Colonic mucosa (tissue), 4 donors: ENCODE results near the gene COPS3. TPM values are rescaled to one million over a fixed set of nuclear protein-coding genes. Genes with fewer than 3 reads are reported as not detected.
"Not testable (repeated sequence)": the region's sequence is repeated elsewhere in the genome, so short reads cannot be mapped to it uniquely, and the experiment has no call there.

Source experiments
- DNase-seq: peaks from one replicate; pipeline ENCODE4 v3.0.0-alpha.2; 2020
- H3K27ac ChIP-seq: fragments of 200-600 bp; one replicate; pipeline ENCODE4 v1.8.0; 2021
- H3K27me3 ChIP-seq: fragments of 200-600 bp; one replicate; pipeline ENCODE4 v1.8.0; 2021
- H3K36me3 ChIP-seq: fragments of 200-600 bp; one replicate; pipeline ENCODE4 v1.8.0; 2021
- H3K4me1 ChIP-seq: fragments of 200-600 bp; one replicate; pipeline ENCODE4 v1.8.0; 2021; ENCODE audit warnings: mild to moderate bottlenecking
- H3K4me3 ChIP-seq: fragments of 200-600 bp; one replicate; pipeline ENCODE4 v1.8.0; 2021
- H3K9ac ChIP-seq, 2 donors: one replicate each; pipeline ENCODE4 v1.7.0; 2013; ENCODE audit warnings: control low read depth in 2 of 2, low read depth in 2 of 2, low read length in 2 of 2
- H3K9me3 ChIP-seq: fragments of 200-600 bp; one replicate; pipeline ENCODE4 v1.8.0; 2021
- intact Hi-C: fragments of 100-400 bp; cut with DNase I; formaldehyde crosslinking; loops from one replicate; pipeline ENCODE4 v1.14.1; 2022
- total RNA-seq, 2 donors: library from RNA; stranded (reverse); fragmentation: NEBNext Ultra II Directional in 1 of 2; extraction: Animal tissue kit (Norgen Biotek cat#: 25700) in 1 of 2; gene quantifications; one replicate each; pipeline ENCODE4 v1.2.1, GENCODE V29; 2021
- TF ChIP-seq, protein P1 (sequence below): fragments of 200-600 bp; IDR thresholded peaks from one replicate; pipeline ENCODE4 v1.8.0; 2022; ENCODE audit warnings: antibody characterized with exemption, mild to moderate bottlenecking
- donor health status: healthy.
- donor health status: DM: no; HTN: no; CAD: no.
- donor health status: DM: no; HTN: no; CAD: no.

Gene COPS3
- total RNA-seq, 2 donors from 2014 or later, result 43.9 to 60.4 TPM

DNA sequence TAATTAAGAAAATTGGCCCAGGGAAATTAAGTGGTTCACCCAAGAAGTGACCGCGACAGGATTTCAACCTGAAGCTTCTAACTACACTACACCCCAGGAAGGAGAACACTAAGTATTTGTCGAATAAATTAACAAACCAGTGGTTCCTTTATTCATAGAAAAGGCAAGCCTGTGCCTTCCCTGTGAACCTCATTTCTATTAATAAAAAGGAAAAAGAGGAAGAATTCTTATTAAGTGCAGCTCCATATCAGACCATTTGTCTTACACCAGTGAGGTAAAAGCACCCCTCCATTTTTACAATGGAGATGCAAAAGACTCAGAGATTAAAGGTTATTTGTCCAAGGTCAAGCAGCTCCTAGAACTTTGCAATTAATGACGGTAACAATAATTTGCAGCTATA lies 1.7 kb downstream of the COPS3 start:
- no peak for DNase-seq
- Histone ChIP-seq H3K27me3 (no peaks in the 10 kb centered on the region), H3K9ac (no peak overlapping the region), H3K9me3 (no peaks in the 10 kb centered on the region), H3K36me3 (no peaks in the 10 kb centered on the region), H3K27ac (no peak overlapping the region), H3K4me1 (peaks cover 12% of the 10 kb centered on the region), H3K4me3 (no peak overlapping the region)
- intact Hi-C loops, result no loop called here
- TF ChIP-seq, protein P1, sequence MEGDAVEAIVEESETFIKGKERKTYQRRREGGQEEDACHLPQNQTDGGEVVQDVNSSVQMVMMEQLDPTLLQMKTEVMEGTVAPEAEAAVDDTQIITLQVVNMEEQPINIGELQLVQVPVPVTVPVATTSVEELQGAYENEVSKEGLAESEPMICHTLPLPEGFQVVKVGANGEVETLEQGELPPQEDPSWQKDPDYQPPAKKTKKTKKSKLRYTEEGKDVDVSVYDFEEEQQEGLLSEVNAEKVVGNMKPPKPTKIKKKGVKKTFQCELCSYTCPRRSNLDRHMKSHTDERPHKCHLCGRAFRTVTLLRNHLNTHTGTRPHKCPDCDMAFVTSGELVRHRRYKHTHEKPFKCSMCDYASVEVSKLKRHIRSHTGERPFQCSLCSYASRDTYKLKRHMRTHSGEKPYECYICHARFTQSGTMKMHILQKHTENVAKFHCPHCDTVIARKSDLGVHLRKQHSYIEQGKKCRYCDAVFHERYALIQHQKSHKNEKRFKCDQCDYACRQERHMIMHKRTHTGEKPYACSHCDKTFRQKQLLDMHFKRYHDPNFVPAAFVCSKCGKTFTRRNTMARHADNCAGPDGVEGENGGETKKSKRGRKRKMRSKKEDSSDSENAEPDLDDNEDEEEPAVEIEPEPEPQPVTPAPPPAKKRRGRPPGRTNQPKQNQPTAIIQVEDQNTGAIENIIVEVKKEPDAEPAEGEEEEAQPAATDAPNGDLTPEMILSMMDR, result no peak

DNA sequence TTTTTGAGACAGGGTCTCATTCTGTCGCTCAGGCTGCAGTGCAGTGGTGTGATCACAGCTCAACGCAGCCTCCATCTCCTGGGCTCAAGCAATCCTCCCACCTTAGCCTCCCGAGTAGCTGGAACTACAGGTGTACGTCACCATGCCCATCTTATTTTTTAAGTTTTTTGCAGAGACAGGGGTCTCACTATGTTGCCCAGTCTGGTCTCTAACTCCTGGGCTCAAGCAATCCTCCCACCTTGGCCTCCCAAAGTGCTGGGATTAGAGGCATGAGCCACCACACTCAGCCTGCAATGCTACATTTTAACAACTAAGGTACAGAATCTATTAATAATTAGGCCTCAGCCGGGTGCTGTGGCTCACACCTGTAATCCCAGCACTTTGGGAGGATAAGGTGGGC lies 3.6 kb downstream of the COPS3 start:
- intact Hi-C loops, H3K36me3 ChIP-seq, H3K9ac ChIP-seq, H3K27ac ChIP-seq, H3K4me3 ChIP-seq, H3K9me3 ChIP-seq, DNase-seq, H3K27me3 ChIP-seq: not testable (repeated sequence)
- peaks cover 12% of the 10 kb centered on the region for H3K4me1 ChIP-seq

DNA sequence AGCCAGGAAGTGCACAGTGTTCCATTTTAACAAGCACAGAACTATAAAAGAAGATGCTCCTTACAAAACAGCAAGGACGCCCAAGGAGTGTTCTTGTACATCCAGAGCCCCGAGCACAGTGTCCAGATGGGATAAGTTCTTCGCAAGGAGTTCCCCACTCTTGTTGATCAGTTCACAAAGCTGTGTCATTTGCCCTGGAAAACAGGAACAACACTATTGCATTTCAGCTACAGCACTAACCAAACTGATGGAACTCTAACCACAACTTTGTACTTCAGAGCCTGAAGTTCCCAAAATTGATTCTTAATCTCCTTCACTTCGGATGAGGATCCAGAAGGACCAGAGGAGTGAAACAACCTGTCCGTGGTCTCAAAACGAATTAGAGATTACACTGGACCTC lies 5.1 kb downstream of the COPS3 start:
- no peak overlapping the region for H3K4me3 ChIP-seq
- no peaks in the 10 kb centered on the region for H3K36me3 ChIP-seq
- no peak overlapping the region for H3K9ac ChIP-seq
- peaks cover 12% of the 10 kb centered on the region for H3K4me1 ChIP-seq
- no peaks in the 10 kb centered on the region for H3K27me3 ChIP-seq
- no peak for DNase-seq
- H3K9me3 ChIP-seq, result no peaks in the 10 kb centered on the region
- no peak overlapping the region for H3K27ac ChIP-seq
- TF ChIP-seq, protein P1, result no peak
- intact Hi-C loops, result no loop called here

GRCh38 chr17:17269926-17270773 lies 10.9 kb downstream of the COPS3 start:
- Histone ChIP-seq H3K36me3 (peaks cover 3% of the 10 kb centered on the region), H3K4me3 (no peak overlapping the region), H3K27me3 (no peaks in the 10 kb centered on the region), H3K4me1 (no peaks in the 10 kb centered on the region), H3K9me3 (no peaks in the 10 kb centered on the region), H3K27ac (no peak overlapping the region), H3K9ac (no peak overlapping the region)
- intact Hi-C loops, result no loop called here
- DNase-seq, result no peak
- TF ChIP-seq, protein P1, result peak; percentile 11

DNA sequence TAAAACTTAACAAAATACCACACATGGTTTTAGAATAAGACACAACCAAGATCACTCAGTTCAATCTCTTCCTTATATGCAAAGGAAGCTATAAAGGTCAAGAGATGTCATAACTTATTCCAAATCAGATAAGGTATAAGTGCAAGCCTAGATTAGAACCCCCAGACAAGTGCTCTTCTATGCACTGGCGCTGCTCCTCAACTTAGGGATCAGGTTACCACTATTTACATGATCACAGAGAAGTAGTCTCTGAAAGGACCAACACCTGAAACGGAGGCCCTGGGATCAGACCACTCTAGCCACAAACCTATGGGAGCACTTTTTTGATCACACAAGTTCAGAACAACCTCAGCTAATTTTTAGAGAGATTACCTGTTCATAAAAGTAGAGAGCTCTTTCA lies 16.6 kb downstream of the COPS3 start:
- H3K27ac ChIP-seq, result no peak overlapping the region
- no peak overlapping the region for H3K9ac ChIP-seq
- peaks cover 16% of the 10 kb centered on the region for H3K36me3 ChIP-seq
- no peak overlapping the region for H3K4me3 ChIP-seq
- H3K27me3 ChIP-seq, result no peaks in the 10 kb centered on the region
- intact Hi-C loops, result no loop called here
- H3K4me1 ChIP-seq, result no peaks in the 10 kb centered on the region
- no peaks in the 10 kb centered on the region for H3K9me3 ChIP-seq
- TF ChIP-seq, protein P1, result no peak
- no peak for DNase-seq

DNA sequence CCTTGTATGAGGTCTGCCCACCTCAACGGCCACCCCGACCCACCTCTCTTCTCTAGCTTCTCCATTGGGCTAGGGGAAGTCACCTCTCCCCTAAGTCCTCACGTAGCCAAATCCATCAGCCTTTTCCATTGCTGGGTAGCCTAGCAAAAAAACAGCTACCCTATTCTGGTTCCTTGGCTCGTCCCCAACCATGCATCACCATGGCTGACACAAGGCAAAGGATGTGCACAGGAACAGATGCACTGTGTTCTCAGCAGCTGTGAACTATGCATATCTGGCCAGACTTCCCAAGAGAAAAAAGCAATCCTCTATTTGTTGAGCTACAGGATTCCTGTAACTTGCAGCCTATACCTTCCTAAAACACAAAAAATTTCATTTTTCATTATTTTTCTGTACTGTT lies 22.0 kb downstream of the COPS3 start:
- no peaks in the 10 kb centered on the region for H3K27me3 ChIP-seq
- H3K9me3 ChIP-seq, result no peaks in the 10 kb centered on the region
- no peak overlapping the region for H3K27ac ChIP-seq
- TF ChIP-seq, protein P1, result no peak
- DNase-seq, result no peak
- intact Hi-C loops, result no loop called here
- H3K9ac ChIP-seq, result no peak overlapping the region
- no peaks in the 10 kb centered on the region for H3K4me1 ChIP-seq
- no peak overlapping the region for H3K4me3 ChIP-seq
- H3K36me3 ChIP-seq, result peaks cover 18% of the 10 kb centered on the region
